ENCODE data around the gene ZDHHC1. TPM values are rescaled to one million over a fixed set of nuclear protein-coding genes. Genes with fewer than 3 reads are reported as not detected.
A peak's percentile ranks its signal among the peaks of the same experiment; 100 is the strongest.

ZDHHC1 gene
- total RNA-seq, 2 donors from 2014 or later = 7.9 to 8.7 TPM

DNA sequence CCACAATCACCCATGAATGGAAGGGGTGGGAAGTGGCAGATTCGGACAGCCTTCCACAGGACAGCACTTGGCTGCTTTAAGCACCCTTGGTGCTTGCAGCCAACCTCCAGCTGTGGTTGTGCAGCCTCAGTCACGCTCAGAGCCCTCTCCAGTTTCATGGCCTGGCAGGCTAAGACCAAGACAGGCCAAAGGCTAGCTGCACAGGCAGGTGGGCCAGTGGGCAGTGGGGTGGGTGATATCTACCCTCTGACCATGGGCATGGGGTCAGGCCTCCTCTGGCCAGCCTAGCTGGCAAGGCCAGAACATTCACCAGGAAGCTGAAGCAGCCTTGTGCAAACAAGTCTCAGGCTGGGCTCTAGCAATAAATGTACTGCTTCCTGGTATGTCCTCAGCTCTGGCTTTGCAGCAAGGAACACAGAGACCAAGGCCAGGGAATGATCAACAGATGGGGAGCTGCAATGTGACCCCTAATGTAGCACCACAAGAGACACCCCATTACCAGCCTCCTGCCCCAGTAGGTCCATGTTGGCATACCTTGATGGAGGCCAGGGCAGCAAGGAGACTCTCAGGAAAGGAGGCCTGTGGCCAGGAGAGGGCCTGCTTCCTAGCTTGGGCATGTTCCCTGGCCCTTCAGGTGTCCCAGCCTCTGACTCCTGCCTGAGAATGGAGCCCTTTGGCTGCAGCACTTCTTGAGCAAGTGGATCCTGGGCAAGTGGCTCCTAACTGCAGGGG lies 35.6 kb upstream of the ZDHHC1 start:
- DNase-seq = peak; percentile 65
- no peaks in the 10 kb centered on the region for H3K36me3 ChIP-seq
- peak overlapping the region; percentile 89 for H3K27ac ChIP-seq
- intact Hi-C loops (cut with DNase I) = no loop called here
- H3K4me3 ChIP-seq = no peak overlapping the region
- H3K9me3 ChIP-seq = no peaks in the 10 kb centered on the region
- TF ChIP-seq, protein P1, sequence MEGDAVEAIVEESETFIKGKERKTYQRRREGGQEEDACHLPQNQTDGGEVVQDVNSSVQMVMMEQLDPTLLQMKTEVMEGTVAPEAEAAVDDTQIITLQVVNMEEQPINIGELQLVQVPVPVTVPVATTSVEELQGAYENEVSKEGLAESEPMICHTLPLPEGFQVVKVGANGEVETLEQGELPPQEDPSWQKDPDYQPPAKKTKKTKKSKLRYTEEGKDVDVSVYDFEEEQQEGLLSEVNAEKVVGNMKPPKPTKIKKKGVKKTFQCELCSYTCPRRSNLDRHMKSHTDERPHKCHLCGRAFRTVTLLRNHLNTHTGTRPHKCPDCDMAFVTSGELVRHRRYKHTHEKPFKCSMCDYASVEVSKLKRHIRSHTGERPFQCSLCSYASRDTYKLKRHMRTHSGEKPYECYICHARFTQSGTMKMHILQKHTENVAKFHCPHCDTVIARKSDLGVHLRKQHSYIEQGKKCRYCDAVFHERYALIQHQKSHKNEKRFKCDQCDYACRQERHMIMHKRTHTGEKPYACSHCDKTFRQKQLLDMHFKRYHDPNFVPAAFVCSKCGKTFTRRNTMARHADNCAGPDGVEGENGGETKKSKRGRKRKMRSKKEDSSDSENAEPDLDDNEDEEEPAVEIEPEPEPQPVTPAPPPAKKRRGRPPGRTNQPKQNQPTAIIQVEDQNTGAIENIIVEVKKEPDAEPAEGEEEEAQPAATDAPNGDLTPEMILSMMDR (IDR thresholded peaks at IDR 0.05) = no peak
- no peaks in the 10 kb centered on the region for H3K27me3 ChIP-seq
- peaks cover 45% of the 10 kb centered on the region for H3K4me1 ChIP-seq
- H3K9ac ChIP-seq (ENCODE audit: low read depth in 2 of 2, low read length in 2 of 2) = peak overlapping the region; percentile 53 to 75

DNA sequence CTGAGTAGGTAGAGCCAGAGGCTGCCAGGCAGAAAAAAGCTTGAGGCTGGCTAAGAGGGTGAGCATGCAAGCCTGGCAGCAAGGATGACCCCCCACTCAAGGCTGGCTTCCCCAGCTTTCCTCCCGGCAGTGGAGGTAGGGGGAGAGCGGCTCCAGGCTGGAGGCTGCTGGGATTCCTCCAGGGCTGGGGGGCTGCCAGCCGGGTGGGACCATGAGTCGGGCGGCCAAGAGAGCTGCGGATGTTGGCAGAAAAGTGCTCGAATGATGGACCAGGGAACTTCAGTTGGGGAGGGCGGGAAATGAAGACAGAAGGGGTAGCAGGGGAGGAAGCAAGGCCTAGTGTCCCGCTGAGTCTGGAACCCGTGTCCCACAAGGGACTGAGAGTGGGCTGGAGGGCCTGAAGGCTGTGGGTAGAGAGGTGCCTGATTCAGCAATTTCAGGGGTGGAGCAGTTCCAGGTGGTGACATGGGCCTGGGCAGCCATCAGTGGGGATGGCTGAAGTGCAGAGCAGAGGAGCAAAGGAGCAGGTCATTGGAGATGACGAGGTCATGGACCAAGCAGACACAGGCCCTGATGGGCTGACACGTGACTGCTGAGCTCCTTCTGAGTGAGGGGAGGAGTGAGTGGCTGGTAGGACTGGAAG lies 34.9 kb upstream of the ZDHHC1 start:
- peaks cover 46% of the 10 kb centered on the region for H3K4me1 ChIP-seq
- H3K36me3 ChIP-seq = no peaks in the 10 kb centered on the region
- H3K9me3 ChIP-seq = no peaks in the 10 kb centered on the region
- H3K9ac ChIP-seq (ENCODE audit: low read depth in 2 of 2, low read length in 2 of 2) = peak overlapping the region; percentile 53 to 75
- peak overlapping the region; percentile 89 for H3K27ac ChIP-seq
- H3K27me3 ChIP-seq = no peaks in the 10 kb centered on the region
- TF ChIP-seq, protein P1 (IDR thresholded peaks at IDR 0.05) = no peak
- intact Hi-C loops (cut with DNase I) = no loop called here
- DNase-seq = no peak
- H3K4me3 ChIP-seq = no peak overlapping the region

DNA sequence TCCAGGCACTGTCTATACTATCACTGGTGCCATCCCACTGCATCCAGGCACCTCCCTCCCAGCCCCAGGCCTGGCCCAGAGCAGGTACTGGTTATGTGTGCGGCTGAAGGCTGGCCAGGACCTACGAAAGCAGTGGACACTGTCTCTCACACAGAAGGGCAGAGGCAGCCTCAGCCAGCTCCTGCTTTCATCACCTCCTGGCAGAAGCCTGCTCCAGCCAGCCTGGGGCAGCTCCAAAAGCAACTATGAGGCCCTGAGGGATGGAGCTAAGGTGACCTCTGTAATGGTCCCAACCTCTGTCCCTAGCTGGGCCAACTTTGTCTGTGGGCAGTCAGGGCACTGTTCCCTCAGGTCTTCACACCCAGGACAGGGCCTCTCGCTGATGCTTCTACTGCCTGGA lies 33.5 kb upstream of the ZDHHC1 start:
- DNase-seq = no peak

DNA sequence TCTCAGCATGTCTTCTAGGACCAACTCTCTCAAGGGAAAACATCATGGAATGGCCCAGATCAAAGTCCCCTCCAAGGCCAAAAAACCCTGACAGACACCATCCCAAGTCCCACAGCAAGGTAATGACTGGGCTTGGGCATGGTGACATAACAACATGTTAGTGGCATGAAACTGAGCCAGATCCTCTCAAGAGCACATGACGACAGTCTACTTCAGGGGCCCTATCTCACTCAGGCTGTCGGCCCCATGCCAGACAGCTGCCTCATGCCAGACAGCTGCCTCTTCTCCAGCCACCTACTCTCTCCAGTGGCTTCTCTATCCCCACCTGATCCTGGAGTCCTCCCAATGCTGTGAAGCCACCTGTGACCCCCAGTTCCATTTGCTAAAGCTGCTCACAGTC lies 33.1 kb upstream of the ZDHHC1 start:
- DNase-seq = no peak
- H3K27ac ChIP-seq = peak overlapping the region; percentile 73
- TF ChIP-seq, protein P1 (IDR thresholded peaks at IDR 0.05) = no peak
- H3K27me3 ChIP-seq = no peaks in the 10 kb centered on the region
- intact Hi-C loops (cut with DNase I) = no loop called here
- no peaks in the 10 kb centered on the region for H3K9me3 ChIP-seq
- peaks cover 52% of the 10 kb centered on the region for H3K4me1 ChIP-seq
- peak overlapping the region; percentile 19 to 72 for H3K9ac ChIP-seq (ENCODE audit: low read depth in 2 of 2, low read length in 2 of 2)
- H3K36me3 ChIP-seq = no peaks in the 10 kb centered on the region
- H3K4me3 ChIP-seq = no peak overlapping the region

More for the DNA sequence above, 33.5 kb upstream of the ZDHHC1 start:
- H3K27ac ChIP-seq = peak overlapping the region; percentile 73
- peak overlapping the region; percentile 19 to 51 for H3K9ac ChIP-seq (ENCODE audit: low read depth in 2 of 2, low read length in 2 of 2)
- intact Hi-C loops (cut with DNase I) = no loop called here
- no peaks in the 10 kb centered on the region for H3K36me3 ChIP-seq
- no peaks in the 10 kb centered on the region for H3K27me3 ChIP-seq
- no peaks in the 10 kb centered on the region for H3K9me3 ChIP-seq
- no peak overlapping the region for H3K4me3 ChIP-seq
- peaks cover 52% of the 10 kb centered on the region for H3K4me1 ChIP-seq
- TF ChIP-seq, protein P1 (IDR thresholded peaks at IDR 0.05) = no peak

DNA sequence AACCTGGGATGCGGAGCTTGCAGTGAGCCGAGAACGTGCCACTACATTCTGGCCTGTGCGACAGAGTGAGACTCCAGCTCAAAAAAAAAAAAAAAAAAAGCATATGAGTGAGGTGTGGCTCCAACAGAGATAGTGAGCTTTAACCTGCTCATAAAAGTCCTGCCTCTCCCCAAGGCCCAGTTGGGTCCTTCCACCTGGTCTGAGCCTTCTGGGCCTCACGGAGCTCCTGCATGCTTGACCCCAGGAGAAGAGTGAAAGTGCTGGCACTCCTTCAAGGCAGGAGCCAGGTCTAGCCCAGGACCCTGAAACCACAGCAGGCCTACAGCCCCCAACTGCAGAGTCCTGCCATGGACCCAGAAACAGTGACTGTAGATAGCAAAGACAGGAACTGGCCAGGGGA lies 32.3 kb upstream of the ZDHHC1 start:
- Histone ChIP-seq H3K36me3 (no peaks in the 10 kb centered on the region), H3K9me3 (no peaks in the 10 kb centered on the region), H3K27me3 (no peaks in the 10 kb centered on the region), H3K4me1 (peaks cover 56% of the 10 kb centered on the region), H3K27ac (peak overlapping the region; percentile 73), H3K9ac (ENCODE audit: low read depth in 2 of 2, low read length in 2 of 2) (peak overlapping the region in 1 of 2 donors; percentile 72), H3K4me3 (no peak overlapping the region)
- intact Hi-C loops (cut with DNase I) = no loop called here
- DNase-seq = peak; percentile 74
- TF ChIP-seq, protein P1 (IDR thresholded peaks at IDR 0.05) = no peak
